ENCODE data around the gene PPARA.

PPARA gene

DNA sequence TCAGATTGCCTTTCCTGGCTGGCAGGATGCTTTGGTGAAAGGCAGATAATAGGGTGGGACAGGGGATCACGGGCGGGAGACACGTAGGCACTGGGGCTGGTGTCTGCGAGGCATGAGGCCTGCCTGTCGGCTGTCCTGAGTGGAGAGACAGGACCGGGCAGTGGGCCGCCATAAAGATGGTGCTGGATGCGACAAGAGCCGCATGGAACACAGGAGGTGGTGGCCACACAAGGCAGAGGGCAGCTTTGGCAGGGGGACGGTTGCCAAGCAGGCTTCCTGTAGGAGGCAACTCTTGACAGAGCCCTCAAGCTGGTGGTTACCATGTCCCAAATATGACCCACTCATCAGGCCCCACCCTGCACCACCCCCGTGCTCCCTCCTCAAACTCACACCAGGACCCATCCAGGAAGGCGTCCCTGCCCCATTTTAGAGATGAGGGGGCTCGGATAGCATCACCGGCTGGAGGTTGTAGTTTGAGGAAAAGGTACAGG is 4.9 kb upstream of the PPARA start:
- no peaks in the 10 kb centered on the region for H3K9me3 ChIP-seq (replicated peaks; ENCODE audit: insufficient read depth, low read length)
- 0 out of 2 replicates have a peak, but pooled peaks cover 5% of the 10 kb centered on the region for H3F3A ChIP-seq (ENCODE audit: insufficient read depth, low read length)
- H3K27ac ChIP-seq (ENCODE audit: low read length): no peak overlapping the region
- H3K4me3 ChIP-seq (ENCODE audit: low read length): no peak overlapping the region
- no peaks in the 10 kb centered on the region for H3K36me3 ChIP-seq (replicated peaks; ENCODE audit: insufficient read depth, low read length)
- H3K4me2 ChIP-seq (ENCODE audit: low read depth, low read length): no peak overlapping the region
- no peaks in the 10 kb centered on the region for H4K20me1 ChIP-seq (ENCODE audit: insufficient read depth, low read length)
- H3K79me2 ChIP-seq (ENCODE audit: low read length): no peaks in the 10 kb centered on the region
- H2AFZ ChIP-seq (ENCODE audit: low read length): no peak overlapping the region
- H3K9ac ChIP-seq (ENCODE audit: low read length): no peak overlapping the region
- H3K9me2 ChIP-seq (replicated peaks; ENCODE audit: insufficient read depth, low read length): no peaks in the 10 kb centered on the region
- no peak for DNase-seq
- TF ChIP-seq EZH2phosphoT487 (IDR thresholded peaks at IDR 0.05; ENCODE audit: low read length) (no peak), EZH2 (optimal IDR thresholded peaks at IDR 0.05; ENCODE audit: low read depth, low read length) (no peak)
- TF ChIP-seq, protein P1, sequence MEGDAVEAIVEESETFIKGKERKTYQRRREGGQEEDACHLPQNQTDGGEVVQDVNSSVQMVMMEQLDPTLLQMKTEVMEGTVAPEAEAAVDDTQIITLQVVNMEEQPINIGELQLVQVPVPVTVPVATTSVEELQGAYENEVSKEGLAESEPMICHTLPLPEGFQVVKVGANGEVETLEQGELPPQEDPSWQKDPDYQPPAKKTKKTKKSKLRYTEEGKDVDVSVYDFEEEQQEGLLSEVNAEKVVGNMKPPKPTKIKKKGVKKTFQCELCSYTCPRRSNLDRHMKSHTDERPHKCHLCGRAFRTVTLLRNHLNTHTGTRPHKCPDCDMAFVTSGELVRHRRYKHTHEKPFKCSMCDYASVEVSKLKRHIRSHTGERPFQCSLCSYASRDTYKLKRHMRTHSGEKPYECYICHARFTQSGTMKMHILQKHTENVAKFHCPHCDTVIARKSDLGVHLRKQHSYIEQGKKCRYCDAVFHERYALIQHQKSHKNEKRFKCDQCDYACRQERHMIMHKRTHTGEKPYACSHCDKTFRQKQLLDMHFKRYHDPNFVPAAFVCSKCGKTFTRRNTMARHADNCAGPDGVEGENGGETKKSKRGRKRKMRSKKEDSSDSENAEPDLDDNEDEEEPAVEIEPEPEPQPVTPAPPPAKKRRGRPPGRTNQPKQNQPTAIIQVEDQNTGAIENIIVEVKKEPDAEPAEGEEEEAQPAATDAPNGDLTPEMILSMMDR (IDR thresholded peaks at IDR 0.05; ENCODE audit: low read length): no peak
- H3K4me1 ChIP-seq (ENCODE audit: low read length): peaks cover 7% of the 10 kb centered on the region
- H3K27me3 ChIP-seq (replicated peaks; ENCODE audit: insufficient read depth, low read length): peaks cover 15% of the 10 kb centered on the region

DNA sequence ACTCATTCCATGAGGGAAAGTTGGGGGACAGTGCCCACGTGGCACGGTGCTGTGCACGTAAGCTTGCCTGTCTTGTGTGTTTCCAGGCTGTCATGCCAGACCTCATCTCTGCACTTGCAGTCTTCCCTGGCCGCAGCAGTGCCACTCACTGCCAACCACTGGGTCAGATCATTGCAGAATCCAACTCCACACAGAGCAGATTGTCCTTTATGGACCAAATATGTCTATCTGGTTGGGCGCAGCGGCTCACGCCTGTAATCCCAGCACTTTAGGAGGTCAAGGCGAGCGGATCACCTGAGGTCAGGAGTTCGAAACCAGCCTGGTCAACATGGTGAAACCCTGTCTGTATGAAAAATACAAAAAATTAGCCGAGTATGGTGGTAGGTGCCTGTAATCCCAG is 4.4 kb upstream of the PPARA start:
- Histone ChIP-seq H3K4me3 (ENCODE audit: low read length) (no peak overlapping the region), H3F3A (ENCODE audit: insufficient read depth, low read length) (0 out of 2 replicates have a peak, but pooled peaks cover 5% of the 10 kb centered on the region), H3K9me2 (replicated peaks; ENCODE audit: insufficient read depth, low read length) (no peaks in the 10 kb centered on the region), H3K9ac (ENCODE audit: low read length) (no peak overlapping the region), H3K9me3 (replicated peaks; ENCODE audit: insufficient read depth, low read length) (no peaks in the 10 kb centered on the region), H4K20me1 (ENCODE audit: insufficient read depth, low read length) (no peaks in the 10 kb centered on the region), H3K27ac (ENCODE audit: low read length) (no peak overlapping the region), H3K4me1 (ENCODE audit: low read length) (peaks cover 7% of the 10 kb centered on the region), H2AFZ (ENCODE audit: low read length) (no peak overlapping the region), H3K4me2 (ENCODE audit: low read depth, low read length) (no peak overlapping the region), H3K27me3 (replicated peaks; ENCODE audit: insufficient read depth, low read length) (peaks cover 15% of the 10 kb centered on the region), H3K36me3 (replicated peaks; ENCODE audit: insufficient read depth, low read length) (no peaks in the 10 kb centered on the region), H3K79me2 (ENCODE audit: low read length) (no peaks in the 10 kb centered on the region)
- DNase-seq: no peak
- no peak for TF ChIP-seq EZH2 (optimal IDR thresholded peaks at IDR 0.05; ENCODE audit: low read depth, low read length)
- no peak for TF ChIP-seq EZH2phosphoT487 (IDR thresholded peaks at IDR 0.05; ENCODE audit: low read length)
- TF ChIP-seq, protein P1 (IDR thresholded peaks at IDR 0.05; ENCODE audit: low read length): no peak

DNA sequence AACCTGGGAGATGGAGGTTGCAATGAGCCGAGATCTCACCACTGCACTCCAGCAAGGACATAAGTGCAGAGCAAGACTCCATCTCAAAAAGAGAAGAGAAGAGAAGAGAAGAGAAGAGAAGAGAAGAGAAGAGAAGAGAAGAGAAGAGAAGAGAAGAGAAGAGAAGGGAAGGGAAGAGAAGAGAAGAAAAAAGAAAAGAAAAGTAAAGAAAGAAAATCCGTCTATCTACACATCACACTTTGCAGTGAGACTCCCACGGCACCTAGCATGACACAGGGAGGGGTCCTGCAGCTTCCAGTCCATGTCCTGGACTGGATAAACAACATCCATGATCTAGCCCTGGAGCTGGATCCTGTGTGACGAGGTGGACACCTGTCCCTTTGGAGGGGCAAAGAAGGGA is 4.0 kb upstream of the PPARA start:
- H3K27ac ChIP-seq (ENCODE audit: low read length): no peak overlapping the region
- no peak for DNase-seq
- H3K9ac ChIP-seq (ENCODE audit: low read length): no peak overlapping the region
- H3K4me3 ChIP-seq (ENCODE audit: low read length): no peak overlapping the region
- no peak overlapping the region for H3K4me2 ChIP-seq (ENCODE audit: low read depth, low read length)
- H3K27me3 ChIP-seq (replicated peaks; ENCODE audit: insufficient read depth, low read length): peaks cover 15% of the 10 kb centered on the region
- H3F3A ChIP-seq (ENCODE audit: insufficient read depth, low read length): 0 out of 2 replicates have a peak, but pooled peaks cover 5% of the 10 kb centered on the region
- no peaks in the 10 kb centered on the region for H3K9me3 ChIP-seq (replicated peaks; ENCODE audit: insufficient read depth, low read length)
- no peaks in the 10 kb centered on the region for H4K20me1 ChIP-seq (ENCODE audit: insufficient read depth, low read length)
- no peaks in the 10 kb centered on the region for H3K36me3 ChIP-seq (replicated peaks; ENCODE audit: insufficient read depth, low read length)
- H3K79me2 ChIP-seq (ENCODE audit: low read length): peaks cover 4% of the 10 kb centered on the region
- no peaks in the 10 kb centered on the region for H3K9me2 ChIP-seq (replicated peaks; ENCODE audit: insufficient read depth, low read length)
- TF ChIP-seq, protein P1 (IDR thresholded peaks at IDR 0.05; ENCODE audit: low read length): no peak
- TF ChIP-seq EZH2phosphoT487 (IDR thresholded peaks at IDR 0.05; ENCODE audit: low read length): no peak
- TF ChIP-seq EZH2 (optimal IDR thresholded peaks at IDR 0.05; ENCODE audit: low read depth, low read length): no peak
- H2AFZ ChIP-seq (ENCODE audit: low read length): no peak overlapping the region
- peaks cover 7% of the 10 kb centered on the region for H3K4me1 ChIP-seq (ENCODE audit: low read length)

All from MM.1S (cell line).